T-helper 1 cell treated with Interleukin-12 subunit alpha and Interleukin-12 subunit beta and Interleukin-4 antibody, amounts not matched to agents 30 ng/mL and 1 ng/mL, for 36 hours (primary cell): ENCODE measurements around the gene PPP2R3C. TPM values are rescaled to one million over a fixed set of nuclear protein-coding genes. Genes with fewer than 3 reads are reported as not detected.
"Not testable (repeated sequence)": the region's sequence is repeated elsewhere in the genome, so short reads cannot be mapped to it uniquely, and the experiment has no call there.

Experiments
- intact Hi-C: fragments of 100-400 bp; cut with micrococcal nuclease; formaldehyde crosslinking; loops from one replicate; pipeline ENCODE4 v1.15.1; 2024
- total RNA-seq: library from RNA; stranded (reverse); gene quantifications from 2 replicates; pipeline ENCODE4 v1.2.3, GENCODE V29; 2022

The PPP2R3C gene
- total RNA-seq, 1 donor from 2014 or later = 43.1 TPM

DNA sequence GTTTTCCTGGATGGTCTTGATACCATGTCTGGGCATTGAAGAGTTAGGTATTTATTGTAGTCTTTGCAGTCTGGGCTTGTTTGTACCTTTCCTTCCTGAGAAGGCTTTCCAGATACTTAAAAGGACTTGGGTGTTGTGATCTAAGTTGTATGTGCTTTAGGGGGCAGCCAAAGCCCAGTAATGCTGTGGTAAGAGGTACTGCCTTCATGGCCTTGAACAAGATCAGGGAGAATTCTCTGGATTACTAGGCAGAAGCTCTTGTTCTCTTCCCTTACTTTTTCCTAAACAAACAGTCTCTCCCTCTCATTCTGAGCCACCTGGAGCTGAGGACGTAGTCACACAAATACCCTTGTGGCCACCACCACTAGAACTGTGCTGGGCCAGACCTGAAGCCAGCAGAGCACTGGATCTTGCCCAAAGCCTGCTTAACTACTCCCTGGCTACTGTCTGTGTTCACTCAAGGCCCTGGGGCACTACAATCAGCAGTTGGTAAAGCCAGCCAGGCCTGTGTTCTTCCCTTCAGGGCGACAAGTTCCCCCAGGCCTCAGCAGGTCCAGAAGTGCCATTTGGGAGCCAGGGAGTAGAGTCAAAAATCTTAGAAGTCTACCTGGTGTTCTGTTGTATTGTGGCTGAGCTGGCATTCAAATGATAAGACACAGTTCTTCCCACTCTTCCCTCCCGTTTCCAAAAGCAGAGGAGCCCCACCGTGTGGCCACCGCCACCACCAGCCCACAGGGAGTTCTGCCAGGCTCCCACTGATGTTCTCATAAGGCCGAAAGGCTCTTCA lies 11.9 kb upstream of the PPP2R3C start:
- intact Hi-C loops = no loop called here

DNA sequence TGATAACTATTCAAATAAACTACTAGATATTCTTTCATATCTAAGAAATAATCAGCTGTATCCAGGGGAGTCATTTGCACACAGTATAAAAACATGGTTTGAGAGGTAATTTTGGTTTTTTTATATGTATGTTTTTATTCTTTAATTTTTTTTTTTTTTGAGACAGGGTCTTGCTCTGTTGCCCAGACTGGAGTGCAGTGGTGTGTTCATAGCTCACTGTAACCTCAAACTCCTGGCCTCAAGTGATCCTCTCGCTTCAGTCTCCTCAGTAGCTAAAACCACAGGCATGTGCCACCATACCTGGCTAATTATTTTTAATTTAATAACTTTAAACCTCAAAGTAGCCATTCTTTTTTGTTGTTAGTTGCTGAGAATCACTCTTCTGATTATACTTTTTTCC lies 2.3 kb upstream of the PPP2R3C start:
- intact Hi-C loops = loop anchor here (5.0 kb wide), 2 partner anchors 563 to 587 kb away; partner anchors contain the start of gene EAPP

- intact Hi-C loops = loop anchor here (2.0 to 5.0 kb wide), 5 partner anchors 73 to 661 kb away; partner anchors contain the start of genes EAPP and SPTSSA
These were observed 1.6 kb upstream of the PPP2R3C start for GRCh38 chr14:35123388-35123703.

GRCh38 chr14:35122696-35123387 lies 1.1 kb upstream of the PPP2R3C start:
- intact Hi-C loops = loop anchor here (1.0 to 5.0 kb wide), 17 partner anchors 38 to 703 kb away; partner anchors contain the start of genes BRMS1L, CFL2, EAPP and FAM177A1

DNA sequence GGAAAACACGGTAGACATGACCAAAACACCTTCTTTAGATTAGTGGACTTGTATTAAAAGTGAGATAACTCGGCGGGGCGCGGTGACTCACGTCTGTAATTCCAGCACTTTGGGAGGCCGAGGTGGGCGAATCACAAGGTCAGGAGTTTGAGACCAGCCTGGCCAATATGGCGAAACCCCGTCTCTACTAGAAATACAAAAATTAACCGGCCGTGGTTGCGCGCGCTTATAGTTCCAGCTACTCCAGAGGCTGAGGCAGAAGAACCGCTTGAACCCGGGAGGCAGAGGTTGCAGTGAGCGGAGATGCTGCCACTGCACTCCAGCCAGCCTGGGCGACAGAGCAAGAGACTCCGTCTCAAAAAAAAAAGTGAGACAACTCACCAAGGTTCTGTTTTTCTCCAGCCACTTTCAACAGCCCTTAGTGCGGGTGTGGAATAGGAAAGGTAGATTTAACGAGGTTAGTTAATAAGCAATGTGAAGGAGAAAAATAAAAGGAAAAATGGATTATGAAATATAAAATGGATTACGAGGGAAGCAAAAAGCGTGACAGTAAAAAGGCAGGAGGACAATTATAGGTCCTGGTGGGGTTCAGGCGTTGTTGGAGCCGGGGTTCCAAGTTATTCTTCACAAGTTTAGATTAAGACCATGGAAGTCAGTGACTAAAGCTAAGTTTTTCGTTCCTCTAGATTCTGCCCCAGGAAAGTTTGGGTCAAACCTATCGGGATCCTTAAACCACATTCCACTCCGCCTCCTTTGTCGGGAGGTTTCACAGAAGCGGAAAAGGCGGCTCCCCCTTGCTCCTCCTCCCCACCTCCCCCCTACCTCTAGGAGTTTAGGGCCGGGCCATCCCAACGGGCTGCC lies 534 bp downstream of the PPP2R3C start:
- intact Hi-C loops = loop anchor here (5.0 kb wide), 2 partner anchors 566 to 584 kb away; partner anchors contain the start of gene EAPP

- intact Hi-C loops = no loop called here
These were observed 4.7 kb downstream of the PPP2R3C start for GRCh38 chr14:35117112-35117511.

DNA sequence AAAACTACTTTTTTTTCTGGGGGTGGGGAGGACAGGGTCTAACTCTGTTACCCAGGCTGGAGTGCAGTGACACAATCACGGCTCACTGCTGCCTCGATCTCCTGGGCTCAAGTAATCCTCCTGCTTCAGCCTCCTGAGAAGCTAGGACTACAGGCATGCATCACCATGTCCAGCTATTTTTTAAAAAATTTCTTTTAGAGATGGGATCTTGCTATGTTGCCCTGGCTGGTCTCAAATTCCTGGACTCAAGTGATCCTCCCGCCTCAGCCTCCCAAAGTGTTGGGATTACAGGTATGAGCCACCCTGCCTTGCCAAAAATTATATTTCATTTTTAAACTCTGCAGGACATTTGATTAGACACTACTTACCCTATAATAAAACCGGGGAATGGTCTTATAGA lies 5.5 kb downstream of the PPP2R3C start:
- intact Hi-C loops = no loop called here

- intact Hi-C loops = no loop called here
These were observed 7.8 kb downstream of the PPP2R3C start for GRCh38 chr14:35114036-35114435.

- intact Hi-C loops = no loop called here
These were observed 8.4 kb downstream of the PPP2R3C start for GRCh38 chr14:35113308-35113950.

GRCh38 chr14:35112641-35113040 lies 9.1 kb downstream of the PPP2R3C start:
- intact Hi-C loops = no loop called here

DNA sequence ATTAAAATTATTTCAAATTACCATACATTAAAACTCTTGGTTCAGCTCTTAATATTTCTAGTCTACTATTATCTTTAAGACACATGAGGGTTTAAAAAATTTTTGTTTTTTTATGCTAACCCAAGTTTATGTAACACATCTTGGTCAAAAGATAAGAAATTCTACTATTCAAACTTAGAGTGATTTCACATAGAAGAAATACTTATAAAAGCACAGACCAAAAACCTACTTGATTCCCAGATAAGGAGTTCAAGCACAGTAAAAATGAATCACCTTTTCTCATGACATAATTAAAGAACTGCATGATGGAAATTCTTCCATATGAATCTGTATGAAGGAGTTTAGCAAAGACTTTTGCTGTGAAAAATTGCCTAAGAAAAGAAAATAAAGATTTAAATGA lies 13.9 kb downstream of the PPP2R3C start:
- intact Hi-C loops = no loop called here

DNA sequence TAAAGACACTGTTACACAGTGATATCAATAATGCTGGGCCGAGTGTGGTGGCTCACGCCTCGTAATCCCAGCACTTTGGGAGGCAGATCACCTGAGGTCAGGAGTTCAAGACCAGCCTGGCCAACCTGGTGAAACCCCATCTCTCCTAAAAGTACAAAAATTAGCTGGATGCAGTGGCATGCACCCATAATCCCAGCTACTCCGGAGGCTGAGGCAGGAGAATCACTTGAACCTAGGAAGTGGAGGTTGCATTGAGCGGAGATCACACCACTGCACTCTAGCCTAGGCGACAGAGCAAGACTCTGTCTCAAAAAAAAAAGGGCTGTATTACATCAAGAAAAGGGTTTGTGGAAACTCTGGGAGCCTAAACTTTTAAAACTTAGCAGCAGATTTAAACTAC lies 27.1 kb downstream of the PPP2R3C start:
- intact Hi-C loops = not testable (repeated sequence)

DNA sequence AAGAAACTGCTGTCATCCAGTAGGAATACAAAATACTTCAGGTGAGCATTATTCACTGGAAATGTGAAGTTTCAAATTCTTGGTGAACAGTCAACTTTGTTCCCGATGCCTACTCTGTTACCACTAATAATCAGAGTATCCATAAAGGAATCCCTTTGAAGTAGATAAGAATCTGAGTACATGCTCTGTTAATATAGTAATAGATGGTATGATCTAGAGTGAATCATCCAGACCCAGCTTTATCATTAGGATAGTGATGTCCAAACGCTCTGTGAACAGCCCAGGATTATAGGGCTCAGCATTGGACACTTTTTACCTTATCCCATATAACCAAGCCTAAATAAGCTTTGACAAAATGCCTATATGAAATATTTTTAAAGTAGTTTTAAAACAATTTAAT lies 33.3 kb downstream of the PPP2R3C start:
- intact Hi-C loops = no loop called here

DNA sequence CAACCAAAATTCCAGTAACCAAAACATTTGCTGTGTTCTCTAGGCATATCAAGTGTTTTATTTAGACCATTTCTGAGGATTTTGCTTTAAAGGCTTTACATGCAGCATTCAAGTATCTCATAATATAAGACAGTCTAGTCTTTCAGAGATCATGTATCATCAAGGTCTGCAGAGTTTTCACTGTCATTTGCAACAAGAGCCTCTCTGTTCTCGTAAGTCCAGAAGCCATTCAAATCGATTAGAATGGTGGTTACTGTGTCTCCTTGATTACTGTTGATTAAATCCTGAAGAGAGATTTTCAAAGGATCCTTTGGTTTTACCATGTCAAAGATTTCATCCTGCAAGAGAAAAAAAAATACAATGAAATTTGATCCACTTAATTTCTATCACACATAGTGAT lies 36.3 kb downstream of the PPP2R3C start:
- intact Hi-C loops = no loop called here

GRCh38 chr14:35083530-35084150 lies 38.1 kb downstream of the PPP2R3C start:
- intact Hi-C loops = no loop called here

GRCh38 chr14:35079742-35080141 lies 42.0 kb downstream of the PPP2R3C start:
- intact Hi-C loops = no loop called here

GRCh38 chr14:35078082-35078481 lies 43.7 kb downstream of the PPP2R3C start:
- intact Hi-C loops = no loop called here

- intact Hi-C loops = no loop called here
These were observed 48.3 kb downstream of the PPP2R3C start for GRCh38 chr14:35073486-35073885.

- intact Hi-C loops = no loop called here
These were observed 49.6 kb downstream of the PPP2R3C start for GRCh38 chr14:35072226-35072625.

- intact Hi-C loops = no loop called here
These were observed 53.4 kb downstream of the PPP2R3C start for GRCh38 chr14:35068238-35069012.
